Neural cell (in vitro differentiated cells): ENCODE data around the gene RAB3B.

Source experiments
- EZH2 ChIP-seq: fragments of 200-600, 300-800 bp; shearing (Covaris generic), sonication (generic); IDR thresholded peaks from 2 replicates; pipeline ENCODE4 v1.6.1; 2014; ENCODE audit warnings: antibody characterized with exemption, low read length, borderline replicate concordance, mild to moderate bottlenecking; ENCODE audit not compliant: insufficient read depth, poor library complexity, severe bottlenecking
- POLR2AphosphoS5 ChIP-seq: IDR thresholded peaks from 2 replicates; pipeline ENCODE4 v1.6.1; 2012
- REST ChIP-seq: IDR thresholded peaks from 2 replicates; pipeline ENCODE4 v1.6.1; 2012; ENCODE audit warnings: borderline replicate concordance
- SMC3 ChIP-seq: fragments of 450-650 bp; conservative IDR thresholded peaks from 2 replicates; pipeline ENCODE4 v1.6.1; 2014; ENCODE audit warnings: antibody characterized with exemption, mild to moderate bottlenecking, moderate library complexity; ENCODE audit not compliant: poor library complexity
- TAF1 ChIP-seq: IDR thresholded peaks from 2 replicates; pipeline ENCODE4 v1.6.1; 2012; ENCODE audit warnings: low read depth
- TF ChIP-seq, protein P1 (sequence below): fragments of 450-650 bp; IDR thresholded peaks from 2 replicates; pipeline ENCODE4 v1.5.1; 2014; ENCODE audit warnings: antibody characterized with exemption, mild to moderate bottlenecking, moderate library complexity; ENCODE audit not compliant: poor library complexity, severe bottlenecking

DNA sequence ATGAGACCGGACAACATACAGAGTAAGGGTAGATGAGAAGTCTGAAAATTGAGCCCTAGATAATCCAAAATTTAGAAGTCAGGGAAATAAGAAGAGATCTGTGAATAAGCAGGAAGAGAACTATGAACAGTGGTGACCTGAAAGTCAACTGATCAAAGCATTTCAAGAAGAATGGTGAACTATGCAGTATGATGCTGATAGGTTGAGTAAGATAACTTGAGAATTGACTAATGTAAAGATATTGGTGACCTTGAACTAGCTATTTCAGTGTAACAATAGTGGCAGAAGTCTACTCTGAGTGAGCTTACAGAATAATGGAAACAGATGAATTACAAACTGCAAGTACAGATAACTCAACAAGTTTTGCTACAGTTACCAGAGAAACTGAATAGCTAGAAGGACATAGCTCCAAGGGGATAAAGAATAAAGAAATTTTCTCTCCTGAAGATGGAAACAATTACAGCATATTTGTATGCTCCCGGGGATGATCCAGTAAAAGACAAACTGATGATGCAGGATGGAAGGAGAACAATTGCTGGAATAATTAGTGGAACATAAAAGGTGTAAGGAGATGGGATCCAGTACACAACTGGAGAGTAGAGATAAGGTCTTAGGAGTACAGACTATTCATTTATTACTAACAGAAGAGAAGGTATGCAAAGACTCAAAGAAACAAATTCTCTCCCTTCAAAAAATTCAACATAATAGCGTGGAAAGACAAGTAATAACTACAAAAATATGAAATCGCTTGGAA lies 122.8 kb downstream of the RAB3B start:
- TF ChIP-seq POLR2AphosphoS5 (no peak), TAF1 (no peak), EZH2 (no peak), SMC3 (no peak), REST (no peak)
- TF ChIP-seq, protein P1, sequence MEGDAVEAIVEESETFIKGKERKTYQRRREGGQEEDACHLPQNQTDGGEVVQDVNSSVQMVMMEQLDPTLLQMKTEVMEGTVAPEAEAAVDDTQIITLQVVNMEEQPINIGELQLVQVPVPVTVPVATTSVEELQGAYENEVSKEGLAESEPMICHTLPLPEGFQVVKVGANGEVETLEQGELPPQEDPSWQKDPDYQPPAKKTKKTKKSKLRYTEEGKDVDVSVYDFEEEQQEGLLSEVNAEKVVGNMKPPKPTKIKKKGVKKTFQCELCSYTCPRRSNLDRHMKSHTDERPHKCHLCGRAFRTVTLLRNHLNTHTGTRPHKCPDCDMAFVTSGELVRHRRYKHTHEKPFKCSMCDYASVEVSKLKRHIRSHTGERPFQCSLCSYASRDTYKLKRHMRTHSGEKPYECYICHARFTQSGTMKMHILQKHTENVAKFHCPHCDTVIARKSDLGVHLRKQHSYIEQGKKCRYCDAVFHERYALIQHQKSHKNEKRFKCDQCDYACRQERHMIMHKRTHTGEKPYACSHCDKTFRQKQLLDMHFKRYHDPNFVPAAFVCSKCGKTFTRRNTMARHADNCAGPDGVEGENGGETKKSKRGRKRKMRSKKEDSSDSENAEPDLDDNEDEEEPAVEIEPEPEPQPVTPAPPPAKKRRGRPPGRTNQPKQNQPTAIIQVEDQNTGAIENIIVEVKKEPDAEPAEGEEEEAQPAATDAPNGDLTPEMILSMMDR = no peak
